SKM-1 (cell line): Measurements from ENCODE around the gene SLC32A1.

Source experiments
- DNase-seq: peaks from one replicate; lab custom pipeline; 2025; ENCODE audit not compliant: unreplicated experiment; lab: John Stamatoyannopoulos, UW

Gene SLC32A1

DNA sequence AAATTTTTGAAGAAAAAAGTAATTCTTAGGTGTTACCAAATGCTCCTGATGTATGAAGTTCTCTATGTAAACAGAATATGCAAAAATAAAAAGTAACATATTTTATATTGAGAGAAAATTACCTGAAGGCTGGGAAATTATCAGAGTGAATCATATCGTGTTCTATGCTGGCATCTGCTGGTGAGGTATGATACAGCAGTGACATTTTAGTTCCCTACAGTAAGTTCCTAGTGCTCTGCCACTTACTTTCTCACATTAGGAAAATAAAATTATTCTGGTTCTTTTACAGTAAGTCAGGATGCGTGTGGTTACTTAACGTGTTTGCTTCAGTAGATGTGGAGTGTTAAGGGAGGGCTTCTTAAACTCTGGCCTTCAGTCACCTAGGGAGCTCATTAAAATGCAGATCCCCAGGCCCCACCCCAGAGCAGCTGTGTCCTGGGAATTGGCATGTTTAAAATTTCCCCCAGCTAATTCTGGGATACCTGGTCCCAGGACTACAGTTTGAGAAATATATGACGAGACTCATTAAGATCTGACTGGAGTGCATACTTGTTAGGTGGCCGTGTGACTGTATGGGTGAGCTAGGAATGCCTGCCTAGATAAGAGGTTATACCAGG, 27.2 kb downstream of the SLC32A1 start:
- DNase-seq = no peak

DNA sequence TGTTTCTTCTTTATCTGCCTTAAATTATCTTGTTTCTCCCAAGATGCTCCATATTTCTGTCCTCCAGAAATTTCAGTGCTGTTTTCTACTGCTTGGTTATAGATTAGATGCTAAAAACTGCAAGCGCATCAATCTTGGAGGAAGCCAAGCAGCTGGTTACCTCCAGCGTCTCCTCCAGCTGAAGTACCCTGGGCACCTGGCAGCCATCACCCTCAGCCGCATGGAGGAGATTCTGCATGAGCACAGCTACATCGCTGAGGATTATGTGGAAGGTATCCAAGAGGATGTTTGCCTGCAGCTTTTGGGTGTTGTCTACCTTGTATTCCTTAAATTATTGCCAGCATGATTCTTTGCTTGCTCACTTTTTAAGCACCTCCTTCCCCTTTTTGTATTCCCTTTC, 27.7 kb downstream of the SLC32A1 start:
- no peak for DNase-seq

GRCh38 chr20:38754924-38755323, 30.6 kb downstream of the SLC32A1 start:
- no peak for DNase-seq

DNA sequence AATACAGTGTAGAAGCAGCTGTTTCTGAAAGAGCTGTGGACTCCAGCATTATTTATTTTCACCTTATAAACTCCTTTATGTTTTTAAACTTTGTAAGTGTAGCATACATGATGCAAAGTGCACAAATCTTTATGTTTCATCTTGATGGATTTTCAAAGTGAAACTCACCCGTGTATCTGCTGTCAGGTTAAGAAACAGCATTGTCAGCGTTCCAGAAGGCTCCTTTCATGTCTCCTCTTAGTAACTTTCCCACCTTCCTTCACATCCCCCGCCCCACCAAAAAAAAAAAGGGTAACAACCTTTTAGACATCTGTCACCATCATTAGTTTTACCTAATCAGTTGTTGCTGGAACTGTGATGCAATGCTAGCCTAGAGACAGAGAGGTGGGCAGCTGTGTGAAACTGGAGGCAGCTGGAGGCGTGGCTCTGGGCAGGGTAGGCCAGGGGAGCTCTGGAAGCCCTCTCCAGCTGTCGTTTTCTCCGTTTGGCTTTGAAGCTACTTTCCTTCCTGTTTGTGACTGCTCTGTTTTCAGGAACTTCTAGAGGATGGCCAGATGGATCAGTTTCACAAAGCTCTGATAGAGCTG, 31.1 kb downstream of the SLC32A1 start:
- no peak for DNase-seq

DNA sequence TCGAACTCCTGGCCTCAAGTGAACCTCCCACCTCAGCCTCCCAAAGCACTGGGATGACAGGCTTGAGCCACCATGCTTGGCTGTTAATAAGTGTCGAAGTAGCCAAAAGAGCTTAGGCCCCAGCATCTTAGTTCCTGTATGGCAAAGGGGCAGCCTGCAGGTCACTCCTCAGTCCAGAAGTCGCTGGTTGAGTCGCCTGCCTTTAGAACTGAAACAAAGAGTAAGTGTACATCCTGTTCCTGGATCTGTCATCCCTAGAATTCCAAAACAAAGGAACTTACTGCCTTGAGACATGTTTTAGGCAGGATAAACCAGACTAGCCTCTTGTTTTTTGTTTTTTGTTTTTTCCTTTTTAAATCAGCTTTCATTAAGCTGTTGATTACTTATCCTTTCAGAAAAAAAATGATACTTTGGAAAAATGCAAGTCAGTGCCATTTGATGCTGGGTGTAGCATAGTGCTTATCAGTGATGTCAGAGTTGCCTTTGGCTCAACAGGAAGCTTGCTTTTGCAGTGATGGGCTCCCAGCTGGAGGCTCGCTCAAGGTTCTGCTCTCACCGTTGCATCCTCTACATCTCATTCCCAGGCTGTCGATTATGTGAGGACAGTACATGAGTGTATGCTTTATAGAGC, 33.0 kb downstream of the SLC32A1 start:
- DNase-seq = no peak

- DNase-seq = no peak
Observed at GRCh38 chr20:38759106-38759505, 34.8 kb downstream of the SLC32A1 start.

DNA sequence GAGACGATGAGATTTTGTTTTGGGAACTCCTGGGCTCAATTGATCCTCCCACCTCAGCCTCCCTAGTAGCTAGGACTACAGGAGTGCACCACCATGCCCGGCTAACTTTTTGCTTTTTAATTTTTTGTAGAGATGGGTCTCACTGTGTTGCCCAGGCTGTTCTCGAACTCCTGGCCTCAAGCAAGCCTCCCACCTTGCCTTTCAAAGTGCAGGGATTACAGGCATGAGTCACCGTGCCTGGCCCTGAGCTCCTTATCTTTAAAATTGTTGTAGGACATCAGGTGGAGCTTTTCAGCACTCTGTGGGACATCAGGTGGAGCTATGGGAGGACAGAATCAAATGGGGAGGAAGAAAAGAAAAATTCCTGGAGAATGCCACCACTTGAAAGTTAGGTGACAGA, 36.7 kb downstream of the SLC32A1 start:
- no peak for DNase-seq

DNA sequence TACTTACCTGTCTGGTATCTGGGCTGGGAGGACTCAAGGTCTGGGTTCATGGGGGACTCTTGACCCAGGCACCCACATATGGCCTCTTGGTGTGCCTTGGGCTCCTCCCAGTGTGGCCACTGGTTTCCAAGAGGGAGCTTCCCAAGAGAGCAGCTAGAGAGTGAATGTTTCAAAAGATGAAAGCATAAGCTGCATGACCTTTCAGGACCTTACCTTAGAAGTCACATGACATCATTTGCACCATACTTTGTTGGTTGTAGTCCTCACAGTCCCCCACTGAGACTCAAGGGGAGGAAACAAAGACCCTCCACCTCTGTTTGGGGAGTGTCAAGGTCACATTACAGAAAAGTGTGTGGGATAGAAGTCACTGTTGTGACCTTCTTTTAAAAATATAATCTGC, 37.9 kb downstream of the SLC32A1 start:
- no peak for DNase-seq

- no peak for DNase-seq
Observed at GRCh38 chr20:38763616-38764015, 39.3 kb downstream of the SLC32A1 start.

DNA sequence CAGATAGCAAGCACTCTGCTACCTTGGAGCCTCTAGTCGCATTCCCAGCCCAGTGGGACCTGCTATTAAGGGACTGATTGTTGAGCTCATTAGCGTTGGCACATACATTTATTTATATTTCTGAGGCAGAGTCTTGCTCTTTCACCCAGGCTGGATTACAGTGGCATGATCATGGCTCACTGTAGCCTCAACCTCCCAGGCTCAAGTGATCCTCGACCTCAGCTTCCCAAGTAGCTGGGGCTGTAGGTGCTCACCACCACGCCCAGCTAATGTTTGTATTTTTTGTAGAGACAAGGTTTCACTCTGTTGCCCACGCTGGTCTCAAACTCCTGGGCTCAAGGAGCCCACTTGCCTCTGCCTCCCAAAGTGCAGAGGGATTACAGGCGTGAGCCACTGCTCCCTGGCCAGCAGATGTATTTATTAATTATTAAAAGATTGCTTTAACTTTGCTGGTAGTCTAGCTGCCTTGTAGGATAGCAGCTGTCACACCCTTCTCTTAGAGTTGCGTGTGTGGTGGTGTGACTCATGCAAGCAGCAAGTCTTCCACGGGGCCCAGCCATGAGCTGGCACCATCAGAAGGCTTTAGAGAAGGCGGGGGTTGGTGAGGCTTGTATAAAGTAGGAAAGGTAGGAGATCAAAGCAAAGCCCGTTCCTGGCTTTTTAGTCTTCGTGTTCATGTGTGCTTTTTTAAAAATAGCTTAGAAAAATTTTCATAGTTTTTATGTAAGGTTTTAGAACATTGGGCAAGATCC, 40.5 kb downstream of the SLC32A1 start:
- no peak for DNase-seq

GRCh38 chr20:38766071-38766470, 41.8 kb downstream of the SLC32A1 start:
- no peak for DNase-seq

DNA sequence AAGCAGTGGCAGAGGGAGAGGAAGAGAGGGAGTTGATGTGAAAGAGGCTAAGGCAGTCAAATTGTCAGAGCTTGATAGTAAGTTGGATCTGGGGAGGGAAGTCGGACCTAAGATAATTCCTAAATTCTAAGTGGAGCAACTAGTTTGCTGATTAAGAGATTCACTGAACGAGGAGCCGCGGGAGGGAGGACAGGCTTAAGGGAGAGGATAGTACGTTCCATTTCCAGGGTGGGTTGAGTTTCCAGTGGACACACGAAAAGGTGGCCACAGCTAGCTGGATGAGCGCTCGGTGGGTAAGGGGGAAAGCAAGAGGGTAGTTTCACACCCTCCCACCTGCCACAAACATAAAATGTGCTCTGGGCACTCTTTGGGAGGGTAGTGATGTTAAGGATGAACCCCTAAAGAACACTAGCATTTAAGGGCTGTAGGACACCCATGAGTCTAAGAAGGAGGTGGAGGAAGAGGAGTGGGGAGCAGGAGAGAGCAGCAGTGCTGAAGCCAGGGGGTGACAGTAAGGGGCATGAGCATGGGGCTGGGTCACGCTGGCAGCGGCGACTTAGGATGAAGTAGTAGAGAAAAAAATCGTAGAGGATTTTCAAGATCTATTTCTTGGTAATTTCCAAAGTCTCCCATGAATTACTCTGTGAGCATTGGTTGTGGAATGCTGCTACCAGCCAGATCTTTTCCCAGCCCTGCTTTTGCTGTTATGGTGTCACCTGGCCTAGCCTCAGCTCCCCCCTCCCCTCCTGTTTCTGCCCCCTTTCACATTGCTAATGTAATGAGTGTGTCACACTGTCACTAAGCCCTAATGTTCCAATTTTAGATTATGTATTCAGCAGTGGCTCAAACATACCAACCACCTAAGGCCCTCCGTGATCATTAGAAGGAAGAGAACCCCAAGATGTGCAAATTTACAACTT, 45.4 kb downstream of the SLC32A1 start:
- no peak for DNase-seq

DNA sequence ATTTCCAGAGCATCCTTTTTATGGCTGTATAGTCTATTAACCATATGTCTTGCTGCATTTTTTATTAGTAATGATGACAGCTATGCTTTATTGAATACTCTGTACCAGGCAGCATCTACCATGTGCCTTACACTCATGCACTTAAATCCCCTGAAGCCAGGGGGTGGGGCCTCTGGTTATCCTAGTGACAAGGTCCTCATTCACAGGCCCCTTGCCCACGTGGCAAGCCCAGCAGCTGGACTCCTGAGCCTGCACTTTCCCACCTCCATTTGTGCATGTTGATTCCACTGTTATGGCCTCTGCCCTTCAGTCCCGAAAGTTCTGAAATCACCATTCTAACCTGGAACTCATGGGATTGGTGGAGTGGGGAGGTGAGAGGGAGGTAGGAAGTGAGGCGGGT, 46.3 kb downstream of the SLC32A1 start:
- DNase-seq = no peak

GRCh38 chr20:38770970-38771369, 46.7 kb downstream of the SLC32A1 start:
- no peak for DNase-seq

- DNase-seq = no peak
Observed at GRCh38 chr20:38771621-38772020, 47.3 kb downstream of the SLC32A1 start.

DNA sequence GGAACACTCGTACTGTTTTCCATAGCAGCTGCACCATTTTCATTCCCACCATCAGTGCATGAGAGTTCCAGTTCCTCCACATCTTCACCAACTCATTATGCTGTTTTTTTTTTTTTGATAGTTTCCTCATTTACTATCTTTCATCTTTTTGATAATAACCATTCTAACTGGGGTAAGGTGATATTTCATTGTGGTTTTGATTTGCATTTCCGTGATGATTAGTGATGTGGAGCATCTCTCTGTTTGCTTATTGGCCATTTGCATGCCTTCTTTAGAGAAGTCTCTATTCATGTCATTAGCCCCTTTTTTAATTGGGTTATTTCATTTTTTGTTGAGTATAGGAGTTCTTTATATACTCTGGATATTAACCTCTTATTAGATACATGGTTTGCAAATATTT, 49.9 kb downstream of the SLC32A1 start:
- no peak for DNase-seq

DNA sequence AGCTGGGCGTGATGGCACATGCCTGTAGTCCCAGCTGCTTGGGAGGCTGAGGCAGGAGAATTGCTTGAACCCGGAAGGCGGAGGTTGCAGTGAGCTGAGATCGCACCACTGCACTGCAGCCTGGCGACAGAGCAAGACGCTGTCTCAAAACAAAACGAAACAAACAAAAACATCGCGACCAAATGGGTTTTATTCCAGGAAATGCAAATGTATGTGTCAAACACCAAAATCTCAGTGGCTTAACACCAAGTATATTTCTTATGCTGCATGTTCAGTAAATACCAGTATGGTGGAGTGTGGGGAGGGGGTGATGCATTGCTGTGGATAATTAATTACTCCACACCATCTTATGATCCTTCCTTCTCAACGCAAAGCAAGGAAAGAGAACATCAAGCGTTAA, 52.1 kb downstream of the SLC32A1 start:
- DNase-seq = no peak
